Measurements from ENCODE around the gene ANAPC10.

- TF ChIP-seq POLR2AphosphoS5 (IDR thresholded peaks at IDR 0.05; ENCODE audit: low read depth, low read length) (no peak), CTCF (IDR thresholded peaks at IDR 0.05) (no peak), EZH2phosphoT487 (IDR thresholded peaks at IDR 0.05; ENCODE audit: borderline replicate concordance, low read depth) (no peak), FOXM1 (IDR thresholded peaks at IDR 0.05; ENCODE audit: low read depth) (no peak), REST (IDR thresholded peaks at IDR 0.05; ENCODE audit: low read depth, low read length) (no peak), ELF1 (IDR thresholded peaks at IDR 0.05) (no peak), MEF2A (IDR thresholded peaks at IDR 0.05; ENCODE audit: borderline replicate concordance, low read depth) (no peak), SMC3 (IDR thresholded peaks at IDR 0.05; ENCODE audit: low read depth, low read length) (no peak), TAF1 (IDR thresholded peaks at IDR 0.05; ENCODE audit: borderline replicate concordance, low read depth, low read length) (no peak), RXRA (IDR thresholded peaks at IDR 0.05; ENCODE audit: borderline replicate concordance, low read depth) (no peak)
Measured at GRCh38 chr4:145130788-145131399, 32.9 kb upstream of the ANAPC10 start.

Data from SK-N-SH (cell line).